OCI-LY3 (cell line): Measurements from ENCODE around the gene TNS3.

Experiments used
- H2AFZ ChIP-seq: fragments of 200-600, 300-600 bp; shearing (Covaris generic); 2 replicates; pipeline ENCODE4 v1.6.0; 2014; ENCODE audit warnings: antibody characterized with exemption, low read depth, low read length
- H3K27ac ChIP-seq: fragments of 200-600, 300-600 bp; sonication (generic); 2 replicates; pipeline ENCODE4 v1.5.1; 2014; ENCODE audit warnings: mild to moderate bottlenecking, low read length, moderate library complexity, mixed read lengths
- H3K27me3 ChIP-seq: fragments of 200-600, 300-600 bp; sonication (generic); 2 replicates; pipeline ENCODE4 v1.6.1; 2014; ENCODE audit warnings: low read depth, low read length, mixed read lengths
- H3K36me3 ChIP-seq: fragments of 200-600, 300-600 bp; sonication (generic); replicated peaks from 2 replicates; pipeline ENCODE3; 2014; ENCODE audit warnings: low read depth, low read length, mixed read lengths
- H3K4me1 ChIP-seq: fragments of 300-600, 200-600 bp; sonication (generic); 2 replicates; pipeline ENCODE4 v1.6.1; 2014; ENCODE audit warnings: low read length, mixed read lengths
- H3K4me2 ChIP-seq: fragments of 200-600, 300-600 bp; sonication (generic); 2 replicates; pipeline ENCODE4 v1.6.1; 2014; ENCODE audit warnings: low read length, mixed read lengths
- H3K4me3 ChIP-seq: fragments of 300-600, 200-600 bp; sonication (generic); 2 replicates; pipeline ENCODE4 v1.5.1; 2014; ENCODE audit warnings: antibody characterized with exemption, mild to moderate bottlenecking, low read length, moderate library complexity
- H3K79me2 ChIP-seq: fragments of 300-600, 200-600 bp; shearing (Covaris generic); 2 replicates; pipeline ENCODE4 v1.6.1; 2014; ENCODE audit warnings: mild to moderate bottlenecking, low read length, mixed read lengths
- H3K9ac ChIP-seq: fragments of 300-600, 200-600 bp; shearing (Covaris generic); 2 replicates; pipeline ENCODE4 v1.6.0; 2014; ENCODE audit warnings: mild to moderate bottlenecking, low read length, moderate library complexity
- H3K9me3 ChIP-seq: fragments of 200-600, 300-600 bp; shearing (Covaris generic); 2 replicates; pipeline ENCODE4 v1.6.1; 2014; ENCODE audit warnings: low read length, mixed read lengths; ENCODE audit not compliant: insufficient read depth
- H4K20me1 ChIP-seq: fragments of 200-600, 300-600 bp; sonication (generic); 2 replicates; pipeline ENCODE4 v1.6.1; 2016; ENCODE audit warnings: low read length, mixed read lengths; ENCODE audit not compliant: insufficient read depth
- CTCF ChIP-seq: fragments of 200-600, 300-600 bp; sonication (generic); IDR thresholded peaks from 2 replicates; pipeline ENCODE4 v1.5.1; 2014; ENCODE audit warnings: antibody characterized with exemption, low read length, low read depth
- EZH2phosphoT487 ChIP-seq: fragments of 200-600 bp; shearing (Covaris generic); IDR thresholded peaks from 2 replicates; pipeline ENCODE4 v1.6.1; 2018; ENCODE audit warnings: antibody characterized with exemption, mixed run types, low read depth

Gene TNS3

GRCh38 chr7:47394751-47395252 is 187.1 kb downstream of the TNS3 start:
- Histone ChIP-seq H3K27me3 (no peaks in the 10 kb centered on the region), H3K4me2 (no peak overlapping the region), H3K9me3 (no peaks in the 10 kb centered on the region), H3K27ac (no peak overlapping the region), H2AFZ (no peak overlapping the region), H3K4me1 (peaks cover 6% of the 10 kb centered on the region), H3K4me3 (no peak overlapping the region), H3K36me3 (peaks cover 7% of the 10 kb centered on the region), H4K20me1 (peaks cover 2% of the 10 kb centered on the region; the same call in 1 of the 2 replicates), H3K79me2 (no peaks in the 10 kb centered on the region), H3K9ac (no peak overlapping the region)
- TF ChIP-seq CTCF (no peak), EZH2phosphoT487 (no peak)

GRCh38 chr7:47394216-47394615 is 187.7 kb downstream of the TNS3 start:
- Histone ChIP-seq H3K9me3 (no peaks in the 10 kb centered on the region), H3K4me1 (peaks cover 6% of the 10 kb centered on the region), H3K79me2 (no peaks in the 10 kb centered on the region), H3K4me2 (no peak overlapping the region), H3K9ac (no peak overlapping the region), H2AFZ (no peak overlapping the region), H3K27me3 (no peaks in the 10 kb centered on the region), H3K36me3 (peaks cover 7% of the 10 kb centered on the region), H3K4me3 (no peak overlapping the region), H3K27ac (no peak overlapping the region), H4K20me1 (peaks cover 2% of the 10 kb centered on the region; the same call in 1 of the 2 replicates)
- TF ChIP-seq CTCF = no peak
- TF ChIP-seq EZH2phosphoT487 = no peak

- Histone ChIP-seq H3K79me2 (no peaks in the 10 kb centered on the region), H3K27ac (no peak overlapping the region), H3K36me3 (peaks cover 7% of the 10 kb centered on the region), H3K4me1 (peaks cover 6% of the 10 kb centered on the region), H3K9me3 (no peaks in the 10 kb centered on the region), H2AFZ (no peak overlapping the region), H3K27me3 (no peaks in the 10 kb centered on the region), H4K20me1 (peaks cover 2% of the 10 kb centered on the region; the same call in 1 of the 2 replicates), H3K4me3 (no peak overlapping the region), H3K9ac (no peak overlapping the region), H3K4me2 (no peak overlapping the region)
- no peak for TF ChIP-seq CTCF
- TF ChIP-seq EZH2phosphoT487 = no peak
These were observed 188.5 kb downstream of the TNS3 start for GRCh38 chr7:47393406-47393805.

GRCh38 chr7:47392241-47392759 is 189.6 kb downstream of the TNS3 start:
- H3K4me1 ChIP-seq = peaks cover 6% of the 10 kb centered on the region
- no peaks in the 10 kb centered on the region for H3K9me3 ChIP-seq
- no peak overlapping the region for H3K27ac ChIP-seq
- no peak for TF ChIP-seq CTCF
- TF ChIP-seq EZH2phosphoT487 = no peak
- no peak overlapping the region for H3K9ac ChIP-seq
- peaks cover 7% of the 10 kb centered on the region for H3K36me3 ChIP-seq
- H4K20me1 ChIP-seq = peaks cover 2% of the 10 kb centered on the region; the same call in 1 of the 2 replicates
- H3K4me3 ChIP-seq = no peak overlapping the region
- no peaks in the 10 kb centered on the region for H3K27me3 ChIP-seq
- no peaks in the 10 kb centered on the region for H3K79me2 ChIP-seq
- no peak overlapping the region for H3K4me2 ChIP-seq
- H2AFZ ChIP-seq = no peak overlapping the region
